SK-N-SH treated with all-trans-retinoic acid at 6 μM for 48 hours (cell line): ENCODE data around the gene MUC2.

ENCODE experiments used
- ATAC-seq: fragments of 200-7000 bp; cut with Tn5 transposase; 3 replicates; pipeline ENCODE4 v1.9.1; 2020; ENCODE audit warnings: mild to moderate bottlenecking, moderate library complexity
- ARNTL ChIP-seq: fragments of 450-650 bp; formaldehyde crosslinking; IDR thresholded peaks from 2 replicates; pipeline ENCODE4 v1.5.0; 2020; ENCODE audit warnings: low read depth, mild to moderate bottlenecking, moderate library complexity, borderline replicate concordance
- CREB5 ChIP-seq: fragments of 250-450 bp; sonication (Bioruptor Pico); IDR thresholded peaks from 2 replicates; pipeline ENCODE4 v1.5.1; 2020; ENCODE audit warnings: low read depth, mild to moderate bottlenecking, moderate library complexity
- CSDC2 ChIP-seq: fragments of 250-450 bp; sonication (Bioruptor Pico); IDR thresholded peaks from 2 replicates; pipeline ENCODE4 v1.5.0; 2020; ENCODE audit warnings: mild to moderate bottlenecking, moderate library complexity
- GLIS3 ChIP-seq: fragments of 250-450 bp; sonication (Bioruptor Pico); IDR thresholded peaks from 2 replicates; pipeline ENCODE4 v1.5.0; 2020; ENCODE audit warnings: mild to moderate bottlenecking, moderate library complexity
- ISL1 ChIP-seq: fragments of 250-450 bp; sonication (Bioruptor Pico); IDR thresholded peaks from 2 replicates; pipeline ENCODE4 v2.1.2; 2022; ENCODE audit warnings: mild to moderate bottlenecking, moderate library complexity
- OSR1 ChIP-seq: fragments of 250-450 bp; sonication (Bioruptor Pico); IDR thresholded peaks from 2 replicates; pipeline ENCODE4 v1.8.0; 2022; ENCODE audit warnings: moderate library complexity, mild to moderate bottlenecking, inconsistent platforms
- PPARA ChIP-seq: fragments of 250-450 bp; sonication (Bioruptor Pico); IDR thresholded peaks from 2 replicates; pipeline ENCODE4 v1.5.0; 2020; ENCODE audit warnings: mild to moderate bottlenecking, borderline replicate concordance
- RARB ChIP-seq: fragments of 250-450 bp; sonication (Bioruptor Pico); IDR thresholded peaks from 2 replicates; pipeline ENCODE4 v1.8.0; 2021; ENCODE audit warnings: mild to moderate bottlenecking, moderate library complexity
- TCF4 ChIP-seq: fragments of 250-450 bp; sonication (Bioruptor Pico); IDR thresholded peaks from 2 replicates; pipeline ENCODE4 v1.8.0; 2021; ENCODE audit warnings: mild to moderate bottlenecking, moderate library complexity, borderline replicate concordance
- TOX ChIP-seq: fragments of 250-450 bp; sonication (Bioruptor Pico); IDR thresholded peaks from 2 replicates; pipeline ENCODE4 v1.8.0; 2021; ENCODE audit warnings: mild to moderate bottlenecking, moderate library complexity, borderline replicate concordance
- TSHZ2 ChIP-seq: fragments of 250-450 bp; sonication (Bioruptor Pico); IDR thresholded peaks from 2 replicates; pipeline ENCODE4 v1.5.0; 2020; ENCODE audit warnings: mild to moderate bottlenecking, moderate library complexity
- ZC3H10 ChIP-seq: fragments of 250-450 bp; sonication (Bioruptor Pico); IDR thresholded peaks from 2 replicates; pipeline ENCODE4 v1.5.1; 2021; ENCODE audit warnings: mild to moderate bottlenecking, moderate library complexity
- ZFP30 ChIP-seq: fragments of 450-650 bp; formaldehyde crosslinking; IDR thresholded peaks from 2 replicates; pipeline ENCODE4 v1.5.0; 2022; ENCODE audit warnings: mild to moderate bottlenecking, moderate library complexity
- ZNF565 ChIP-seq: fragments of 450-650 bp; formaldehyde crosslinking; conservative IDR thresholded peaks from 2 replicates; pipeline ENCODE4 v1.5.0; 2020; ENCODE audit warnings: low read depth, mild to moderate bottlenecking, moderate library complexity
- ZNF70 ChIP-seq: fragments of 450-650 bp; formaldehyde crosslinking; IDR thresholded peaks from 2 replicates; pipeline ENCODE4 v1.5.0; 2020; ENCODE audit warnings: mild to moderate bottlenecking, moderate library complexity
- ZNF8 ChIP-seq: fragments of 450-650 bp; formaldehyde crosslinking; IDR thresholded peaks from 2 replicates; pipeline ENCODE4 v1.5.0; 2020; ENCODE audit warnings: mild to moderate bottlenecking, moderate library complexity
- TF ChIP-seq, protein P1 (sequence below): fragments of 250-450 bp; sonication (Bioruptor Pico); IDR thresholded peaks from 2 replicates; pipeline ENCODE4 v1.8.0; 2020; ENCODE audit warnings: mild to moderate bottlenecking, moderate library complexity, borderline replicate concordance
- TF ChIP-seq, protein P2 (sequence below): fragments of 250-450 bp; sonication (Bioruptor Pico); IDR thresholded peaks from 2 replicates; pipeline ENCODE4 v1.8.0; 2021; ENCODE audit warnings: low read depth, mild to moderate bottlenecking, moderate library complexity, borderline replicate concordance

The MUC2 gene

GRCh38 chr11:1101318-1102089 lies 26.8 kb downstream of the MUC2 start (continued):
- TF ChIP-seq TSHZ2 (no peak), GLIS3 (CRISPR knock-in tag) (no peak), TOX (CRISPR knock-in tag) (no peak), CREB5 (CRISPR knock-in tag) (no peak), ARNTL (CRISPR knock-in tag) (no peak), ZNF565 (no peak)

GRCh38 chr11:1102221-1102971 lies 27.7 kb downstream of the MUC2 start:
- TF ChIP-seq ZNF565 = no peak
- TF ChIP-seq CREB5 (CRISPR knock-in tag) = no peak
- no peak for TF ChIP-seq TCF4 (CRISPR knock-in tag)
- TF ChIP-seq ZNF8 (CRISPR knock-in tag) = no peak
- TF ChIP-seq GLIS3 (CRISPR knock-in tag) = no peak
- TF ChIP-seq, protein P1, sequence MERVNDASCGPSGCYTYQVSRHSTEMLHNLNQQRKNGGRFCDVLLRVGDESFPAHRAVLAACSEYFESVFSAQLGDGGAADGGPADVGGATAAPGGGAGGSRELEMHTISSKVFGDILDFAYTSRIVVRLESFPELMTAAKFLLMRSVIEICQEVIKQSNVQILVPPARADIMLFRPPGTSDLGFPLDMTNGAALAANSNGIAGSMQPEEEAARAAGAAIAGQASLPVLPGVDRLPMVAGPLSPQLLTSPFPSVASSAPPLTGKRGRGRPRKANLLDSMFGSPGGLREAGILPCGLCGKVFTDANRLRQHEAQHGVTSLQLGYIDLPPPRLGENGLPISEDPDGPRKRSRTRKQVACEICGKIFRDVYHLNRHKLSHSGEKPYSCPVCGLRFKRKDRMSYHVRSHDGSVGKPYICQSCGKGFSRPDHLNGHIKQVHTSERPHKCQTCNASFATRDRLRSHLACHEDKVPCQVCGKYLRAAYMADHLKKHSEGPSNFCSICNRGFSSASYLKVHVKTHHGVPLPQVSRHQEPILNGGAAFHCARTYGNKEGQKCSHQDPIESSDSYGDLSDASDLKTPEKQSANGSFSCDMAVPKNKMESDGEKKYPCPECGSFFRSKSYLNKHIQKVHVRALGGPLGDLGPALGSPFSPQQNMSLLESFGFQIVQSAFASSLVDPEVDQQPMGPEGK = no peak
- TF ChIP-seq ARNTL (CRISPR knock-in tag) = no peak
- TF ChIP-seq ZFP30 = no peak
- TF ChIP-seq PPARA = no peak
- TF ChIP-seq ZC3H10 = no peak
- TF ChIP-seq, all 23 proteins: peak for 0
- no peak for ATAC-seq

DNA sequence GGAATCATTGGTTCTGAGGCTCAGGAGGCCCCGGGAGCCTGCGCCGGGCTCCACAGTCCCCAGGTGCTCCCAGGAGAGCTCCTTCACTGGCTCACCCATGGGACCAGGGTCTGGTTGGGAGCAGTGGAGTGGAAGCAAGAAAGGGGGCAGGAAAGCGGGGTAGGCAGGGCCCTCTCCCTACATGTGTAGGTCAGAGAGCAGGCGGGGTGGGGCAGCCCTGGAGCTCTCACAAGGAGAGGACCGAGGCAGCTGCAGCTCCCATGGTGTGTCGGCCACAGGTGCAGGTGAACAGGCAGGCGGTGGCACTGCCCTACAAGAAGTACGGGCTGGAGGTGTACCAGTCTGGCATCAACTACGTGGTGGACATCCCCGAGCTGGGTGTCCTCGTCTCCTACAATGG lies 28.3 kb downstream of the MUC2 start:
- TF ChIP-seq ZFP30 (no peak), OSR1 (no peak), ZNF70 (CRISPR knock-in tag) (no peak), TCF4 (CRISPR knock-in tag) (no peak), CSDC2 (CRISPR knock-in tag) (no peak)
- no peak for ATAC-seq

DNA sequence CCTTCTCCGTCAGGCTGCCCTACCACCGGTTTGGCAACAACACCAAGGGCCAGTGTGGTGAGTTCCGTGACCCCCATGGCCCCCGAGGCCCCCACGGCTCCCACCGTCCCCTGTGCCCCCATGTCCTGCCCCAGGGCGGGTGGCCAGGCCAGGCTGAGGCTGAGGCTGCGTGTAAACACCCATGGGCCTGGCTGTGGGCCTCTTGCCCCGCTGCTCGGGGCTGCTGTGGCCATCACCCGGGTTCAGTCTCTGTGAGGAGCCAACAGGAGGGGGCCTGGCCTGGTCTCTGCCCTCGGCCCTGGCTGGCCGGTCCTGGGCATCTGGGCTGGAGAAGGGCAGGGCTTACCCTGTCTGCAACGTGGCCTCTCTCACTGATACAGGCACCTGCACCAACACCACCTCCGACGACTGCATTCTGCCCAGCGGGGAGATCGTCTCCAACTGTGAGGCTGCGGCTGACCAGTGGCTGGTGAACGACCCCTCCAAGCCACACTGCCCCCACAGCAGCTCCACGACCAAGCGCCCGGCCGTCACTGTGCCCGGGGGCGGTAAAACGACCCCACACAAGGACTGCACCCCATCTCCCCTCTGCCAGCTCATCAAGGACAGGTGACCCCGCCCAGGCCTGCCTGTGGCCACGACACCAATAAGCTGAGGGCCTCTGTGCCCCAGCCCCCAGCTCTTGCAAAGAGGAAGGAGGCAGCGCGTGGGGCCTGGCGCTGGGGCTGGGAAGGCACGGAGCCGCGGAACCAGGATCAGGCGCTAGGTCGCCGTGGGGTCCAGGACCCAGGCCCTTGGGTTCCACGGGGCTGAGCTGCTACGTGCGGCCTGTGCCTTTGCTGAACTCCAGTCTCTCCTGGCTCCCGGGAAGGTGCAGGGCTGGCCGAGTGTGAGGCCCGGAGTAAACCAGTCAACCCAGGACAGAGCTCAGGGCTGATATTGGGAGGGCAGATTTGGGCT lies 29.0 kb downstream of the MUC2 start:
- ATAC-seq = no peak
- TF ChIP-seq ISL1 (CRISPR knock-in tag) (no peak), RARB (no peak), TSHZ2 (no peak), ZC3H10 (no peak), OSR1 (no peak), PPARA (no peak)
- TF ChIP-seq, protein P1 = no peak
- TF ChIP-seq, protein P2, sequence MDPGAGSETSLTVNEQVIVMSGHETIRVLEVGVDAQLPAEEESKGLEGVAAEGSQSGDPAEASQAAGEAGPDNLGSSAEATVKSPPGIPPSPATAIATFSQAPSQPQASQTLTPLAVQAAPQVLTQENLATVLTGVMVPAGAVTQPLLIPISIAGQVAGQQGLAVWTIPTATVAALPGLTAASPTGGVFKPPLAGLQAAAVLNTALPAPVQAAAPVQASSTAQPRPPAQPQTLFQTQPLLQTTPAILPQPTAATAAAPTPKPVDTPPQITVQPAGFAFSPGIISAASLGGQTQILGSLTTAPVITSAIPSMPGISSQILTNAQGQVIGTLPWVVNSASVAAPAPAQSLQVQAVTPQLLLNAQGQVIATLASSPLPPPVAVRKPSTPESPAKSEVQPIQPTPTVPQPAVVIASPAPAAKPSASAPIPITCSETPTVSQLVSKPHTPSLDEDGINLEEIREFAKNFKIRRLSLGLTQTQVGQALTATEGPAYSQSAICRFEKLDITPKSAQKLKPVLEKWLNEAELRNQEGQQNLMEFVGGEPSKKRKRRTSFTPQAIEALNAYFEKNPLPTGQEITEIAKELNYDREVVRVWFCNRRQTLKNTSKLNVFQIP (CRISPR knock-in tag) = no peak
